OCI-LY1 (cell line): ENCODE measurements around the gene PLEKHO2.

Experiments
- H2AFZ ChIP-seq: fragments of 200-600 bp; sonication (generic), shearing (Covaris generic); 2 replicates; pipeline ENCODE4 v1.6.0; 2014; ENCODE audit warnings: antibody characterized with exemption, mild to moderate bottlenecking, low read length
- H3F3A ChIP-seq: fragments of 200-600 bp; sonication (generic), shearing (Covaris generic); 2 replicates; pipeline ENCODE4 v1.6.0; 2014; ENCODE audit warnings: mild to moderate bottlenecking, antibody characterized with exemption, low read length, moderate library complexity; ENCODE audit not compliant: insufficient read depth
- H3K27ac ChIP-seq: fragments of 200-600 bp; sonication (generic); 2 replicates; pipeline ENCODE4 v1.5.1; 2014; ENCODE audit warnings: low read length, mixed run types, mild to moderate bottlenecking, low read depth; ENCODE audit not compliant: poor library complexity, severe bottlenecking
- H3K27me3 ChIP-seq: fragments of 200-600 bp; sonication (generic); 2 replicates; pipeline ENCODE4 v1.6.0; 2014; ENCODE audit warnings: antibody characterized with exemption, mild to moderate bottlenecking, low read length, moderate library complexity; ENCODE audit not compliant: insufficient read depth
- H3K36me3 ChIP-seq: fragments of 200-600 bp; sonication (generic); 2 replicates; pipeline ENCODE4 v1.6.1; 2014; ENCODE audit warnings: mild to moderate bottlenecking, antibody characterized with exemption, low read length, moderate library complexity, mixed read lengths; ENCODE audit not compliant: insufficient read depth
- H3K4me1 ChIP-seq: fragments of 200-600 bp; sonication (generic); 2 replicates; pipeline ENCODE4 v1.5.1; 2014; ENCODE audit warnings: mild to moderate bottlenecking, low read length, moderate library complexity; ENCODE audit not compliant: insufficient read depth, severe bottlenecking
- H3K4me2 ChIP-seq: fragments of 200-600 bp; sonication (generic), shearing (Covaris generic); 2 replicates; pipeline ENCODE4 v1.6.1; 2014; ENCODE audit warnings: low read length
- H3K4me3 ChIP-seq: fragments of 200-600 bp; sonication (generic); 2 replicates; pipeline ENCODE4 v1.5.1; 2014; ENCODE audit warnings: low read length, low read depth, mild to moderate bottlenecking, mixed read lengths; ENCODE audit not compliant: poor library complexity, severe bottlenecking
- H3K79me2 ChIP-seq: fragments of 200-600 bp; shearing (Covaris generic); 2 replicates; pipeline ENCODE4 v1.6.1; 2016; ENCODE audit warnings: mixed run types, low read length, mixed read lengths; ENCODE audit not compliant: insufficient read depth
- H3K9ac ChIP-seq: fragments of 200-600 bp; sonication (generic), shearing (Covaris generic); 2 replicates; pipeline ENCODE4 v1.6.1; 2014; ENCODE audit warnings: mild to moderate bottlenecking, low read length, mixed read lengths
- H3K9me2 ChIP-seq: fragments of 200-600 bp; sonication (generic), shearing (Covaris generic); 2 replicates; pipeline ENCODE4 v1.6.1; 2014; ENCODE audit warnings: low read depth, mild to moderate bottlenecking, low read length, mixed read lengths
- H3K9me3 ChIP-seq: fragments of 200-600 bp; shearing (Covaris generic); 2 replicates; pipeline ENCODE4 v1.6.1; 2014; ENCODE audit warnings: low read length, mixed read lengths
- H4K20me1 ChIP-seq: fragments of 200-600 bp; sonication (generic), shearing (Covaris generic); 2 replicates; pipeline ENCODE4 v1.6.0; 2016; ENCODE audit warnings: mild to moderate bottlenecking, low read length; ENCODE audit not compliant: insufficient read depth
- CTCF ChIP-seq: fragments of 200-600 bp; sonication (generic), shearing (Covaris generic); IDR thresholded peaks from 2 replicates; pipeline ENCODE4 v1.5.1; 2017; ENCODE audit warnings: mild to moderate bottlenecking, antibody characterized with exemption, low read length, moderate library complexity, mixed read lengths
- EZH2 ChIP-seq: fragments of 200-600 bp; sonication (generic), shearing (Covaris generic); IDR thresholded peaks from 2 replicates; pipeline ENCODE4 v1.8.0; 2017; ENCODE audit warnings: borderline replicate concordance, mixed run types, mild to moderate bottlenecking, antibody characterized with exemption, low read length, moderate library complexity, mixed read lengths

PLEKHO2 gene

GRCh38 chr15:64888336-64888735 lies 46.6 kb downstream of the PLEKHO2 start:
- no peaks in the 10 kb centered on the region for H3K79me2 ChIP-seq
- H3K4me1 ChIP-seq: peaks cover 19% of the 10 kb centered on the region
- no peaks in the 10 kb centered on the region for H4K20me1 ChIP-seq
- H3K9me2 ChIP-seq: no peaks in the 10 kb centered on the region
- no peaks in the 10 kb centered on the region for H3F3A ChIP-seq
- H3K4me2 ChIP-seq: no peak overlapping the region
- H3K36me3 ChIP-seq: no peaks in the 10 kb centered on the region
- H3K4me3 ChIP-seq: no peak overlapping the region
- no peak for TF ChIP-seq EZH2
- no peak for TF ChIP-seq CTCF
- no peak overlapping the region for H3K9ac ChIP-seq
- no peak overlapping the region for H2AFZ ChIP-seq
- H3K9me3 ChIP-seq: no peaks in the 10 kb centered on the region
- H3K27me3 ChIP-seq: no peaks in the 10 kb centered on the region
- no peak overlapping the region for H3K27ac ChIP-seq

- TF ChIP-seq EZH2 (no peak), CTCF (no peak)
- H3K4me1 ChIP-seq: peaks cover 48% of the 10 kb centered on the region
- H3K9me3 ChIP-seq: no peaks in the 10 kb centered on the region
- H4K20me1 ChIP-seq: no peaks in the 10 kb centered on the region
- no peaks in the 10 kb centered on the region for H3K9me2 ChIP-seq
- no peaks in the 10 kb centered on the region for H3K27me3 ChIP-seq
- no peaks in the 10 kb centered on the region for H3K36me3 ChIP-seq
- H3K79me2 ChIP-seq: no peaks in the 10 kb centered on the region
- H3K27ac ChIP-seq: peak overlapping the region; percentile 95
- H3K4me3 ChIP-seq: no peak overlapping the region
- no peak overlapping the region for H3K4me2 ChIP-seq
- no peak overlapping the region for H3K9ac ChIP-seq
- no peak overlapping the region for H2AFZ ChIP-seq
- H3F3A ChIP-seq: no peaks in the 10 kb centered on the region
These were observed 49.8 kb downstream of the PLEKHO2 start for GRCh38 chr15:64891561-64891960.

GRCh38 chr15:64892847-64893403 lies 51.2 kb downstream of the PLEKHO2 start:
- Histone ChIP-seq H3K27ac (peak overlapping the region; percentile 95), H3K4me1 (peaks cover 51% of the 10 kb centered on the region), H3K4me2 (peak overlapping the region; percentile 90), H2AFZ (peak overlapping the region; percentile 39; the same call in 1 of the 2 replicates), H3K79me2 (no peaks in the 10 kb centered on the region), H3K36me3 (no peaks in the 10 kb centered on the region), H3K9me3 (no peaks in the 10 kb centered on the region), H3F3A (no peaks in the 10 kb centered on the region), H3K9me2 (no peaks in the 10 kb centered on the region), H3K9ac (peak overlapping the region; percentile 55), H3K27me3 (no peaks in the 10 kb centered on the region), H3K4me3 (peak overlapping the region; percentile 65), H4K20me1 (no peaks in the 10 kb centered on the region)
- TF ChIP-seq CTCF: no peak
- no peak for TF ChIP-seq EZH2
